Hippocampal formation (tissue), 2 donors: ENCODE measurements around the gene PASK.

ENCODE experiments used
- DNase-seq, 2 donors: peaks; one replicate each; lab custom pipeline; 2025; lab: John Stamatoyannopoulos, UW

Gene PASK

GRCh38 chr2:241126201-241126611, 23.1 kb downstream of the PASK start:
- DNase-seq: no peak

GRCh38 chr2:241125626-241126025, 23.6 kb downstream of the PASK start:
- no peak for DNase-seq

DNA sequence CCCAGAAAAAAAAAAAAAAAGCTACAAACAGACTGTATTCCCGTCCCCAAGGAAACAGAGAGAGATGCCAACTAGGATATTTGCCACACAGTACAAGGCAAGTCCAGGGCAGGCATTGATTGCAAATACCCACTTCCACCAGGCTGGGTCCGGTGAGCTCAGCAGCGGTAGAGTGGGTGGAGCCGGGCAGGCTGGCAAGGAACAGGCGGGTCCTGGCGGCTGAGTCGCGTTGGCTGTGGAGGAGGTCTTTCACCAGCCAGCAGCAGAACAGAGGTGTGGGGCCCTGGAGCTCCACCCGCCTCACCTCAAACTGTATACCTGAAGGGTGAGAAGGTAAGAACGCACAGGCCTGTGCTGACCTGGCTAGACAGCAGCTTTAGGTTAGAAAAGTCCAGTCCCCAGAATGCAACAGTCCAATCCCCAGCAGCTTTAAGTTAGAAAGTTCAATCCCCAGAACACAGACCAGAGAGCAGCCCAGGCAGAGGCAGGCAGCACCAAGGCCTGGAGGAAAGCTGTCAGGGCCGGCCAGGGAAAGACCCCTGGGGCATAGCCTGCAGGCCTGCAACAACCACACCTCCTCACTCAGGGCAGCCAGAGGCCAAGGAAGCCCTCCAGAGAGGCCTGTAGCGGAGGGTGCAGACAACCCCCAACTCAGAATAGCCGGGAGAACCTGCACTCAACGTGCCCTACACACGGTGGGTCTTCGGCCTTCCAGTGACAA, 25.3 kb downstream of the PASK start:
- no peak for DNase-seq

DNA sequence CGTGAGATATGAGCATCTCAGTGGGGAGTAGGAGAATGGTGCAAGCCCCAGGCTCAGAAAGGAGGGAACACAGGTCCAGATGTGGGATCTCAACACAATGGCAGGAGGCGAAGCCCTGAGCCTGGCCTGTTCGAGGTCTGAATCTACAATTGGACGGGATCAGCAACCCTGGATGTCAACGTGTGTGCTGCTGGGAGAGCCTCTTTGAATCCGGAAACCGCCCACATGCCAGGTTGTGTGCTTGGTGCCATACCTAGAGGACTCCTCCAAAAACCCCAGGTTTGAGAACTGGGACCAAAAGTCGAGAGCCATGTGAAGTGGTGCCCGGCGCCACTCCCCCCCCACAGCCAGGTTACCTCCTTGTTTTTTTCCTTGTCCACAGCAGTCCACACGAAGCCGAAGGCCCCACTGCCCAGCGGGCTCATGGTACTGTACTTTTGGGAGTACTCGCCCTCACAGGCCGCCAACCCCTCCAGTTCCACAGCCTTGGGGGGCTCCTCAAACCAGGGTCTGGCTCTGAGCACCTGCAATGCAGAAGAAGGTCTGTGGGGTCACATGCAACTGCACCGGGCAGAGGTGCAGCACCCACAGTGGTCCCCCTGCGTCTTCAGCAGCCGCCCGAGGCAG, 26.8 kb downstream of the PASK start:
- no peak for DNase-seq

- DNase-seq: no peak
These were observed 28.3 kb downstream of the PASK start for GRCh38 chr2:241121008-241121407.

GRCh38 chr2:241120440-241120839, 28.8 kb downstream of the PASK start:
- no peak for DNase-seq

DNA sequence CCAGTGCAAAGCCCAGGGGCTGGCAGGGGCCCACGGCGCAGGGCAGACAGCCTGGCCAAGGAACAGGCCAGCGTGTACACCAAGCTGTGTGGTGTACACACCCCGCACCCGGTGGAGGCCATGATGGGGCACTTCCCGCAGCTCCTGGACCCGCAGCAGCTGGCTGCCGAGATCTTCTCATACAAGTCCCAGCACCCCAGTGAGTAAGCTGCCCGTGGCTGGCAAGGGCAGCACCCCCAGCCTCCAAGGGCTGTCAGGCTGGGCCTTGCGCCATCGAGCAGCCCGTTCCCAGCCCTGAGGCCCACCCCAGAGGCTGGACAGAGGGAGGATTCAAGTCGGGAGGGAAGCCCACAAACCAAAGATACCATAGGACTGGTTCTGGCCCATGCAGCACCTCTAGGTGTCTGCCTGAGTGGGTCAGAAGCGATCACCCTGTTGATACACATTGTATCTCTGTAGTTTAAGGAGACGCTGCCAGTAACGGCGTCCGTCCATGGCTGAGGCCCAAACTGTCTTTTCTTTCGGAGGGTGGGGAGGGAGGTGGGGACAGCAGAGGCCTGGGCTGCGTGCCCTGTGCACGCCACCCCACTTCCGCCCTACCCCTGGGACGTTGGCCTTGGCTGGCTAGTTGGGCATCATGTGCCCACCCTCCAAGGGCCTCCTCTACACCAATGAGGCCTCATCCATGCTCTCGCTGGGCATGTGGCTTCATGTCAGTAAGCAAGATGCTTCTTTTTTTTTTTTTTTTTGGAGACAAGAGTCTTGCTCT, 30.4 kb downstream of the PASK start:
- no peak for DNase-seq

DNA sequence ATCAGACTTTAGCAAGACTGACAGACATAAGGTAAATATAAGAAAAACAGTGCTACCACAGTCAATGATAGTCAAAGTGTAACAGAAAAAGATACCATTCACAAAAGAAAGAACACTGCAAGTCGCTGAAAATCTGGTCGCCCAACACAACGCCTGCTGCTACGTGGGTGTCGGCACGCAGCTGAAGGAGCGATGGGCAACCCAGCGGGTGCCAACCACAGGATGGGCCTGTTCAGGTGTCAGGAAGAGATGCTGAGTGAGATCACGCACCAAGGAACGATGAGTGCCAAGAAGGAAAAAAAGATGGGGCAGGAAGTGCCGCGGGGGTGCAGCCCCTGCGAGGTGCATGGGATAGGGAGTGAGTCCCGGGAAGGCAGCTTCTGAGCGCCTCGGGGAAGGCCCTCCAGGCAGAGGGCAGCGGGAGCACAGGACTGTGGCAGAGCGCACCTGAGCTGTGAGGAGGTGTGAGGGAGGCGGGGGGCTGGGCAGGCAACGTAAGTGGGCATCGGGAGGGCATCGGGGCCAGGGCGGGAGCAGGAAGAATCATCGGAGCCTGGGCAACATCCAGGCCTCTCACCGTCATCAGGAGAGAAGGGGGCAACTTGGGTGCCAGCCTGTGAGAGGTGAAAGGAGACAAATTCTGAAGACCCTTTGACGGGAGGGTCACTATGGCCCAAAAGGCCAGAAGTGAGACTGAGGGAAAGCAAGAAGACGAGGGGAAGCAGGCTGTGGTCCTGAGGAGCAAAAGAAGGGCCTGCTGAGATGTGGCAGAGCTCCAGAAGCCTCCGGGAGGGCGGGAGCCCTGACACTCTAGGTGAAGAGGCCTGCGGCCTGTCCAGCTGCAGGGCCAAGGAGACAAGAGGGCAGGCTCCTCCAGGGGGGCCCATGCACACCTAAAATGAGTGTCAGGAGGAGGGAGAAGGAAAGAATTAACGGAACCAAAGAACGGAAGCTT, 32.4 kb downstream of the PASK start:
- no peak for DNase-seq

GRCh38 chr2:241115361-241115760, 33.9 kb downstream of the PASK start:
- DNase-seq: no peak

GRCh38 chr2:241114836-241115235, 34.4 kb downstream of the PASK start:
- DNase-seq: no peak

DNA sequence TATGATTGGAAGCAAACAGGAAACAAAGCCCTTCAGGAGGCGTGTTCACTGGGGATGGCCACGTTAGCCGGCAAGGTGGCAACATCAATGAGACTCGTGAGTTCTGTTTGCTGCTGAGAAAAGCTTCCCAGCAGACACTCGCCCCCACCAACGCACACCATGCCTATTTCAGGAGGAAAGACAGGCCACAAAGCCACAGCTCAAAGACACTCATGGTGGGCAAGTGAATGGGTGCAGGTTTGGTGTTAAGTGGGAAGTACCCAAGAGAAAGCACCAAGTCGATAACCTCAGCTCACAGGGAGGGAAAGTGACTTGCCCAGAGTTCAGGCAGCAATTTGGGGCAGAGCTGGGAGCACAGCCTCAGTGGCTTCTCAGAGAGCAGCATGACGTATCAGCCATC, 36.7 kb downstream of the PASK start:
- no peak for DNase-seq

DNA sequence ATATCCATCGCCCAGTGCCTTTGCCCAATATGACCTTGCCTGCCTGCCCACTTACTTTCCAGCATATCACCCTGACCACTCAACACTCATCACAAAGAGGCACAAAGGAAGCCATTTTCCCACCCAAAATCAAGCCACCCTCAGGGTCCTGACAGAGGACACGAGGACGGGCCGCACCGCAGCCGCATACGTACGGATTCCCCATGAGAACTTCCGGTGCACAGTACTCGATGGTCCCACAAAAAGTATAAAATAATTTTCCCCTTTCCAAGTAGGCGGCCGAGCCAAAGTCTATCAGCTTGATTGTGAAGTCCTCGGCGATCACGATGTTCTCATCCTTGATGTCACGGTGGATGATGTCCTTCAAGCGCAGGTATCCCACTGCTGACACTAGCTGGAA, 37.2 kb downstream of the PASK start:
- no peak for DNase-seq

- no peak for DNase-seq
These were observed 37.8 kb downstream of the PASK start for GRCh38 chr2:241111440-241111805.

- no peak for DNase-seq
These were observed 38.4 kb downstream of the PASK start for GRCh38 chr2:241110607-241111439.

DNA sequence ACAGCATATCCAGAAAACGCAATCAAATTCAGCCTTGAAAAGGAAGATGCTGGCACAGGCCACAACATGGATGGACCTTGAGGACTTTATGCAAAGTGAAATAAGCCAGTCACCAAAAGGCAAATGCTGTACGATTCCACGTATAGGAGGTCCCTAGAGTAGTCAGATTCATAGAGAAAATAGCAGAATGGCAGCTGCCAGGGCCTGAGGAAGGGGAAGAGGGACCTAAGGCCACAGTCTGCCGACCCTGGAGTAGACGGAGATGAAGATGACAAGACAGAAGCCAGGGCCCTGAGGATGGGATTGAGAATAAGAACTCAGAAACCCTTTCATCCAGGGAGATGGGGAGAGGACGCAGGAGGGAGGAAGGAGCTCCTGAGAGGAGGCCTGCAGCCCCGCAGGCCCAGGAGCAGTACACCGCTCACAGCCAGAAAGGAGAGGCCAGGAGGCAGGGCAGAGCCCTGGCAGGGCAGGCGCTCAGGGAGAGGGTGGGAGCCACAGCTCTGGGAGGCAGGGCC, 39.1 kb downstream of the PASK start:
- no peak for DNase-seq

- no peak for DNase-seq
These were observed 39.8 kb downstream of the PASK start for GRCh38 chr2:241109210-241110088.

DNA sequence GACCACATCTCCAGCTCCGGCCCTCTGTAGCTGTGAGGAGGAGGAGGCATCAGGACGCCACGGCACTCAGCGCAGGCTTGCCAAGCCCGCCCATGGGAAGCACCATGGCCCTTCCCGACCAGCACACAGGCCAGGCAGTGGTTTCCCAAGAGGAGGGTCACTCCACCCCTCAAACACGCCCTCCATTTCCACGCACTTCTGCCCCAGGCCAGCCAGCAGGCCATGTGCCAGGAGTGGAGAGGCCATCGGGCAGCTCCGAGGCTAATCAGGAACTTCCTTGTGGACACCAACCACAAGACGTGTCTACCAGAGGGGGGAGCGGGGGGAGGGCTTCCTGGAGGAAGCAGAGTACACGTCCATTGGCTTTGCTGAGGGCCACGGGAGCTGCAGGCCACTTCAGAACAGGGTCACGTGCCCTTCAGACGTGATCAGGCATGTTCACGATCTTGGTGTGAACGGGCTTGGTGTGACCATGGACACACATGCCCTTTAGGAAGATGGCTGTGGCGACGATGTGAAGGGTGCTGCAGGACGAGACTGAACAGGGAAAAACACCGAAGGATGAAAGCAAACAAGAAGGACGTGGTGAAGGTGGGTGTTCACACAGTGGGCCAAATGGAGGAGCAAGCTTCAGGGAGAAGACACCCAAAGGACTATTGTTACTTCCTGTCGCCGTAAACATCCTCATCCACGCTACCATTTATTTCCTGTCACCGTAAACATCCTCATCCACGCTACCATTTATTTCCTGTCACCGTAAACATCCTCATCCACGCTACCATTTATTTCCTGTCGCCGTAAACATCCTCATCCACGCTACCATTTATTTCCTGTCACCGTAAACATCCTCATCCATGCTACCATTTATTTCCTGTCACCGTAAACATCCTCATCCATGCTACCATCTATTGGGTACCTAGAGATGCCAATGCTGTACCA, 40.7 kb downstream of the PASK start:
- no peak for DNase-seq

- DNase-seq: no peak
These were observed 42.1 kb downstream of the PASK start for GRCh38 chr2:241107031-241107783.
